NCI-H2171 (cell line): ENCODE measurements around the gene JPH2.

Experiments used
- DNase-seq: peaks from one replicate; lab custom pipeline; 2025; lab: John Stamatoyannopoulos, UW

JPH2 gene

GRCh38 chr20:44187772-44188709 is 1.1 kb upstream of the JPH2 start:
- no peak for DNase-seq

- no peak for DNase-seq
Measured at GRCh38 chr20:44186674-44187053, 324 bp downstream of the JPH2 start.

GRCh38 chr20:44186201-44186600 is 787 bp downstream of the JPH2 start:
- DNase-seq = no peak

- DNase-seq = no peak
Measured at GRCh38 chr20:44185574-44185973, 1.4 kb downstream of the JPH2 start.

- no peak for DNase-seq
Measured at GRCh38 chr20:44183282-44183681, 3.7 kb downstream of the JPH2 start.

GRCh38 chr20:44182863-44183262 is 4.1 kb downstream of the JPH2 start:
- no peak for DNase-seq

- no peak for DNase-seq
Measured at GRCh38 chr20:44182135-44182765, 4.7 kb downstream of the JPH2 start.

GRCh38 chr20:44181611-44182010 is 5.4 kb downstream of the JPH2 start:
- DNase-seq = no peak

- DNase-seq = no peak
Measured at GRCh38 chr20:44180814-44181213, 6.2 kb downstream of the JPH2 start.

GRCh38 chr20:44176833-44177534 is 10.0 kb downstream of the JPH2 start:
- no peak for DNase-seq

GRCh38 chr20:44174996-44175765 is 11.8 kb downstream of the JPH2 start:
- DNase-seq = no peak

GRCh38 chr20:44173846-44174245 is 13.1 kb downstream of the JPH2 start:
- DNase-seq = no peak

GRCh38 chr20:44173116-44173515 is 13.9 kb downstream of the JPH2 start:
- no peak for DNase-seq

GRCh38 chr20:44172572-44172950 is 14.4 kb downstream of the JPH2 start:
- no peak for DNase-seq

GRCh38 chr20:44171775-44172571 is 15.0 kb downstream of the JPH2 start:
- no peak for DNase-seq

- DNase-seq = peak; percentile 1
Measured at GRCh38 chr20:44170816-44171410, 16.1 kb downstream of the JPH2 start.

GRCh38 chr20:44167736-44168135 is 19.3 kb downstream of the JPH2 start:
- DNase-seq = no peak

GRCh38 chr20:44166477-44166876 is 20.5 kb downstream of the JPH2 start:
- no peak for DNase-seq

GRCh38 chr20:44166008-44166407 is 21.0 kb downstream of the JPH2 start:
- DNase-seq = no peak

- no peak for DNase-seq
Measured at GRCh38 chr20:44160133-44160532, 26.9 kb downstream of the JPH2 start.

- no peak for DNase-seq
Measured at GRCh38 chr20:44159711-44160110, 27.3 kb downstream of the JPH2 start.
